Activated CD4-positive, alpha-beta T cell treated with anti-CD3 and anti-CD28 coated beads, Interleukin-2, amount 50 U/mL, for 24 hours (primary cell): ENCODE data around the gene TMEM119.
"Not testable (repeated sequence)": the region's sequence is repeated elsewhere in the genome, so short reads cannot be mapped to it uniquely, and the experiment has no call there.

Source experiments
- DNase-seq, 2 donors: peaks; one replicate each; pipeline ENCODE4 v3.0.0-alpha.2; 2020; ENCODE audit warnings: low read depth in 1 of 2, low spot score in 1 of 2

The TMEM119 gene

DNA sequence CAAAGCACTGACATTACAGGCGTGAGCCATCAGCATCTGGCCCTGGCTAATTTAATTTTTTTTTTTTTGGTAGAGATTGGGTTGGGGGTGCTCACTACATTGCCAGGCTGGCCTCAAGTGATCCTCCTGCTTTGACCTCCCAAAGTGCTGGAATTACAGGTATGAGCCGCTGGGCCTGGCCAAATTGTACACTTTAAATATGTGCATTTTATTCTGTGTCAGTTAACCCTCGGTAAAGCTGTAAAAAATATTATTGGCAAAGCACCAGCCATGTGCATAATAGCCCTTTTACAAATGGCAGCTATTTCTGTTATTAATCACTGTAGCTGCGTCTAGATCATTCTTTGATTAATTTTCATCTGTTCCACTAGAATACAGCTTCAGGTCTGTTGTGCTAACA, 12.0 kb downstream of the TMEM119 start:
- DNase-seq: no peak

DNA sequence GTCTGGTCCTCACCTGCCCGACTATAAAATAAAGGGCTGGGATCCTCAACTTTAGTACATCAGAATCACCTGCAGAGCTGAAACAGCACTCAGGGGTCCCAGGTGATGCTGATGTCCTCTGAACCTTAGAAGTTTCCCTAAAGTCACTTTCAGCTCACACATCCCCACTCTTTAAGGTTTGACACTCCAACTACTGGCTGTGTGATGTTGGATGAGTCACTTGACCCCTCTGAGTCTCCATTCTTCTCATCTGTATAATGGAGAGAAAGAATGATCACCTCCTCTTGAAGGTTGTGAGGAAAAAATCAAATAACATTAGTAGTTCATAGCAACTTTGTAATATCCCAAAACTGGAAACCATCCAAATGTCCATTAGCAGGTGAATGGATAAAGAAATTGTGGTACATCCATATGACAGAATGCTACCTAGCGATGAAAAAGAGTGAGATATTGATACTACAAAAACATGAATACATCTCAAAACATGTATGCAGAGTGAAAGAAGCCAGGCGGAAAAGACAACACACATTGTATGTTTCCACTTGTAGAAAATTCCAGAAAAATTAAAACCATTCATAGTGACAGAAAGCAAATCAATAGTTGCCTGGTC, 13.3 kb downstream of the TMEM119 start:
- DNase-seq: no peak

DNA sequence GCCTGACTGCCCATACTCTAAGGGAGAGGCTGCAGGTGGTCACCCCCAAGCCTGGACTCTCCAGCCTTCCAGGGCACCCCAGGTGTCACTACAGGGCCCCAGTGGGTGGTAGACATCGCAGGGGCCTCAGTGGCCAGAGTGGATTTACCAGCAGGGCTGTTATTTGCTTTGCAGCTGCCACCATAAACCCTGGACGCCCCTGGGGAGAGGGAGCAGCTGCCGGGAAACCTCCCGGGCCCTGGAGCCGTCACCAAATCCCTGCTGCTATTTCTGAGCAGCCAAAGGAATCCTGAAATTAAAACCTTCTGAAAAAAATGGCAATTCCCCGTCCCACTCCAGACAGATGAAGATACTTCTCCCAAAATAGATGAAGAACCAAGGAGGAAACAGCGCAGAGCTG, 13.9 kb downstream of the TMEM119 start:
- no peak for DNase-seq

DNA sequence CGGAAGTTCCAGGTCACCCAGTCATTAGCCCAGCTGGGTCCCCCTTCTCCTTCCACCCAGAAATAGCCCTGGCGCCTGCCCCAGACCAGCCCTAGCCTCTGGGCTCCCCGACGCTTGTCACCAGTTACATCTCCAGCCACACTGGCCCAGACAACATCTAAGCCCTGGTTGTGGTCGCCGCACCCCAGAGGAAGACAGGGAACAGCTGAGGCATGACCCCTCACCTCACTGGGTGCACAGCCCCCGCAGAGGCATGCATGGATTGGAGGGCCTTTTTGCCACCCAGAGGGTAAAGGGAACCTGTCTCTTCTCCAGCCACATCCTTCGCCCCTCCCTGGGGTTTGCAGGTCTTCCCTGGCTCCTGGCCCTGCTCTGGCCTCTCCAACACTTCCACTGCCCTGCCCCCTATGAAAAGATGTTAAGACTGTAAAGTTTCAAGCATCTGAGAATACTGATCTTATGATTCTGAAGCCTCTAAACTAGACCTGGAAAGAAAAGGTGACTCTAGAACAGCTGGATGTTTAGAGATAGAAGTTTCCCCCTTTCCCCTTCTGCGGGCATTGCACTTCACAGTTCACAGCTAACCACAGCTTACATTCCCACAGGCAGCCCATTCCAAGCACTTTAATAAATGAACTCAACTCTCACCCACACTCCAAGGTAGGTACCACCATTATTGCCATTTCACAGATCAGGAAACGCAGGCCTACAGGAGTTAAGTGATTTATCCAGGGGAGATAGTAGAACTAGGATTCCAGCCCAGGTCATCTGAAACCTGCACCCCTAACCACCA, 14.7 kb downstream of the TMEM119 start:
- no peak for DNase-seq

DNA sequence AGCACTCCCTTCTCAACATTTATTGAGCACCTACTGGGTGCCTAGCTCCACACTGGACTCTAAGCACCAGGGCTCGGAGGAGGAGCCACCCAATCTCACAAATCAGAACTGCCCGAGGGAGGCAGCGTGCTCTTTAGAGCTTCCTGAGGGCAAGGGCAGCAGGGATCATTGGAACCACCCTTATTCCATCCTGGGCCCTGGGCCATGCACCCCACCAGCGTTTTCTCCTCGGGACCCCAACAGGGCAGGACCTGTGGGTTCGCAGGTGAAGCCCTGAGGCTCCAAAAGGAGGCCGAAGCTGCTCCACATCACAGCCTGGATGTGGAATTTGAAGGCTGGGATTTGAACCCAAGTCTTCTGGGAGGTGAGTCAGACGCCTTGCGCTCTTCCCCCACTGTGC, 15.4 kb downstream of the TMEM119 start:
- no peak for DNase-seq

DNA sequence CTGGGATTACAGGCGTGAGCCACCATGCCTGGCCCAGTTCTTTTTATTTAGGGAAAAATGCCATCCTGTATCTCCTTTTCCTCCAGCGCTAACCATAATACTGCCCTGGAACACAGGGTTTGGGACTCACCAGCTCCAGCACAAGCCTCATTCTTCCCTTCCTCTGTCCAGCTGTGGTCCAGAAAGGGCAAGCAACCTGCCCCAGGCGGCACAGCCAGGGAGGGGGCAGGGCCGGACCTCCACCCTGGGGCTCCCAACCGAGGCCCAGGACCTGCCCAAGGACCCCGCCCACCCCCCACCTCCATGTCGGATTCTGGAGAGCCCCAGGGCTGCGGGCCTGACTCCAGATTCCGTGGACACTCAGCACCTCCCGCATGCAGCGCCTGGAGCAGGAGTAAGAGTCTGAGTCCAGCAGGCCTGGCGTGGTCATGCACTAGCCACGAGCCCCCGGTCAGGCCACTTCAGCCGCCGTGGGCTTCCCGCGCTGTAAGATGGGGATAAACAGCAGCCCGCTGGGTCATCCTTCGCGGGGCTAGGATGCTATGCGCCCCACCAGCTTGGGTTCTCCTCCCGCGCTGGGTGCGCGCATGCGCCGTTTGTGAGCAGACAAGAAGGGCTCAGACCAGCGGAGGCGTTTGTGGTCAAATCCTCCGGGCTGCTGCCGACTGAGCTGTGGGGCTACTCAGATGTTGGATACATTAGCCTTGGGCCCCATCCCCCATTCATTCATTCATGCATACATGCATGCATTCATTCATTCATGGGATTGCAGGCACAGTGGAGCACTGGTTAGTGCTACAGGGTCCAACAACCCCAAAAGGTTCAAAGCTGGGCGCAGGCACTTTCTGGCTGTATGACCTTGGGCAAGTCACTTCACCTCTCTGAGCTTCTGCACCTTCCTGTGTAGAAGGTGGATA, 16.3 kb downstream of the TMEM119 start:
- DNase-seq: no peak

DNA sequence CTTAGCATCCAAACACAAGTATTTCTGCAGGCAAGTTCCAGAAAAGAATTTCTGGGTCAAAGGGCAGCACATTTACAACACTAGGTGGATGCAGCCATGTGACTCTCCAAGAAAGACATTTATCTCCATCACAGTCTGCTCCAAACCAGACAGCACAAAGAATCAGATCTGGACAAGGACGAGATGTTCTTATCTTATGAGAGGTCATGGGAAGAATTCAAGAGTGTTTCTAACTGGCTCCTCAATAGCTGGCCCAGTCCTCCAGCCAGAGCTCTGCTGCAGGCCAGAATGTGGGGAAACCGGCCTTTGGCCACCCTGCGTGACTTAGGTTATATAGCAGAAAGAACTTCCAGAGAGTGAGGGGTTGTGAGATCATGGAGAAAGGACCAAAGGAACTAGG, 17.4 kb downstream of the TMEM119 start:
- no peak for DNase-seq

DNA sequence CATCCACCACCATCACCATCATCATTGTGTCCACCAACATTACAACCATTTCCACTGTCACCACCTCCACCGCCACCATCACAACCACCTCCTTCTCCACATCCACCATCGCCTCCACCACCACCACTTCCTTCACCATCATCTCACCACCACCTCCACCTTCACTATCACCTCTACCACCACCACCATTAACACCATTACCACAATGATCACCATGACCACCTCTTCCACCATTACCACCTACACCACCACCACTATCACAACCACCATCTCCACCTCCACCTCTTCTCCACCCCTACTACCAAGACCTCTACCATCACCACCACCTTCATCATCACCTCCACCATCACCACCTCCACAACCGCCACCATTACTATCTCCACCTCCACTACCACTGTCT, 19.1 kb downstream of the TMEM119 start:
- DNase-seq: no peak

DNA sequence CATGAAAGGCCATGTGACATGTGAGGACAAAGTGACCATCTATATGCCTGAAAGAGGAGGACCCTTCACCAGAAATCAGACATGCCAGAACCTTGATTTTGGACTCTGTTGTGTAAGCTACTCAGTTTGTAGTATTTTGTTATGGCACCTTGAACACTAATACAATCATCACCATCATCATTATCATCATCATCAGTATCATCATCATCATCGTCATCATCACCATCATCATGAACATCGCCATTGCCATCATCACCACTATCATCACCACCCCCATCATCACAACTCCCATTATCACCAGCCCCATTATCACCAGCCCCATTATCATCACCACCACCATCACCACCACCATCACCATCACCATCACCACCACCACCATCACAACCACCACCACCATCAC, 19.6 kb downstream of the TMEM119 start:
- no peak for DNase-seq

DNA sequence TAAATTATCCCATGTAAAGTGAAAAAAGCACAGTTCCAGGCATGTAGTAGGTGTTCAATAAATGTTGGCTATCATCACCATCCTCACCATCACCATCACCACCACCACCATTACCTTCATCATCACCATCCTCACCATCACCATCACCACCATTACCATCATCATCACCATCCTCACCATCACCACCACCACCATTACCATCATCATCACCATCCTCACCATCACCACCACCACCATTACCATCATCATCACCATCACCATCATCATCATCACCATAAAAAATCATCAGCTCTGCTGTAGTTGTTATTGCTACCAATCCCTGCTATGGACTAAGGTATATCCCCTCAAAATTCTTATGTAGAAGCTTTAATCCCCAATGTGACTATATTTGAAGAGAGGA, 20.4 kb downstream of the TMEM119 start:
- DNase-seq: no peak

DNA sequence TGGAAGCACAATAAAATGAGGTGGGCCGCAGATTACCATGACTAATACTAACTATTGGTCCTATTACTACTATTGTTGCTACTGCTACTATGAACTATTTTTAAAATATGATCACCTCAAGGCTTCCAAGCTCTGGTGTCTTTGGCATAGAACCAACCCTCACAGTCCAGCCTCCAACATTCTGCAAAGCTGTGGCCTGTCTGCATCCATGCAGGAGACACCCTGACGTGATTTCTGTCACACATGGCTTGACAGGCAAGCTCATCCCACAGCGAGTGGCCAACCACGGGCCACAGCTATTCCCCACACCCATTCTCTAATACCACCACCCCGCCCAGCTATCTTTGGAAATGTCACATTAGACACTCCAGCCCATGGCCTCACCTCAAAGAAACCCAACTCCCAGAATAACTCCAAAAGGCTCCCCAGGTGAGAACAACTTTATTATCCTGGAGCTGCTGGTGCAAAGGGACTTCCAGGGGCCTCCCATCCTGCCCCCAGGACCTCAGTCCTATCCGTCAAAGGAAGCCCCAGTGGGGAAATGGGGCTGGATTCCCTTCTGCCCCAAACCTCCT, 21.1 kb downstream of the TMEM119 start:
- DNase-seq: no peak

DNA sequence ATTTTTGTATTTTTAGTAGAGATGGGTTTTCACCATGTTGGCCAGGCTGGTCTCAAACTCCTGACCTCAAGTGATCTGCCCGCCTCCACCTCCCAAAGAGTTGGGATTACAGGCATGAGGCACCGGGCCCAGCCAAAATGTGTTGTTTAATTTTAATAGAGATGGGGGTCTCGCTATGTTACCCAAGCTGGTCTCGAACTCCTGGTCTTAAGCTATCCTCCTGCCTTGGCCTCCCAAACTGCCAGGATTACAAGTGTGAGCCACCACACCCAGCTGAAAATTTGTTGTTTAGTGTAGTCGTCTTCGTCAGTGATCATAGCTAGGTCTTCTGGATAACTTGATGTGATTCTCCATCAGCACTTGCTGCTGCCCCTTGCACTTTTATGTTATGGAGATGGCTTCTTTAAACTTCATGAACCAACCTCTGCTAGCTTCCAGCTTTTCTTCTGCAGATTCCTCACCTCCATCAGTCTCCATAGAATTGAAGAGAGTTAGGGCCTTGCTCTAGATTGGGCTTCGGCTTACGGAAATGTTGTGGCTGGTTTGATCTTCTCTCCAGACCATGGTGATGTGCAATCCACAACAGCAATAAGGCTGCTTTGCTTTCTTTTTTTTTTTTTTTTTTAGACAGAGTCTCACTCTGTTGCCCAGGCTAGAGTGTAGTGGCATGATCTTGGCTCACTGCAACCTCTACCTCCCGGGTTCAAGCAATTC, 22.5 kb downstream of the TMEM119 start:
- no peak for DNase-seq

DNA sequence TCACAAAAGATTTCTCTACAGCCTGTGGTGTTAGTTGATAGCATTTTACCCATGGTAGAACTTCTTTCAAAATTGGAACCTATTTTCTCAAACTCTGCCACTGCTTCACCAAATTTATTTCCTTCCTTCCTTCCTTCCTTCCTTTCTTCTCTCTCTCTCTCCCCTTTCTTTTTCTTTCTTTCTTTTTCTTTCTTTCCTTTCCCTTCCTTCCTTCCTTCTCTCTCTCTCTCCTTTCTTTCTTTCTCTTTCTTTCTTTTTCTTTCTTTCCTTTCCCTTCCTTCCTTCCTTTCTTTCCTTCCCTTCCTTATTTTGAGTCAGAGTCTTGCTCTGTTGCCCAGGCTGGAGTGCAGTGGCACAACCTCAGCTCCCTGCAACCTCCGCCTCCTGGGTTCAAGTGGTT, 23.6 kb downstream of the TMEM119 start:
- DNase-seq: not testable (repeated sequence)

DNA sequence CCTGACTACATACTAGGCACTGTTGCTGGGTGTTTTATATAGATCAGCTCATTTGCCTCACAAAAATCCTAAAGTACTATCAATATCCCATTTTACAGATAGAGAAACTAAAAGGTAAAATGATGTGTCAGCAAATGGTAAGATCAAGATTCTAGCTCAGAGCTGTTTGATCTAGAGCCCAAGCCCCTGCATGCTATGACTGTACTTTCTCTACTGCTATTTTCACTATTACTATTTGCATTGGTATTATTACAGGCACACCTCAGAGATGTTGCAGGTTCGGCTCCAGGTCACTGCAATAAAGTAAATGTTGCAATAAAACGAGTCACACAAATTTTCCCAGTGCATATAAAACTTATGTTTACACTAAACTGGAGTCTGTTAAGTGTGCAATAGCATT, 24.6 kb downstream of the TMEM119 start:
- peak in 1 of 2 donors; percentile 32 for DNase-seq

DNA sequence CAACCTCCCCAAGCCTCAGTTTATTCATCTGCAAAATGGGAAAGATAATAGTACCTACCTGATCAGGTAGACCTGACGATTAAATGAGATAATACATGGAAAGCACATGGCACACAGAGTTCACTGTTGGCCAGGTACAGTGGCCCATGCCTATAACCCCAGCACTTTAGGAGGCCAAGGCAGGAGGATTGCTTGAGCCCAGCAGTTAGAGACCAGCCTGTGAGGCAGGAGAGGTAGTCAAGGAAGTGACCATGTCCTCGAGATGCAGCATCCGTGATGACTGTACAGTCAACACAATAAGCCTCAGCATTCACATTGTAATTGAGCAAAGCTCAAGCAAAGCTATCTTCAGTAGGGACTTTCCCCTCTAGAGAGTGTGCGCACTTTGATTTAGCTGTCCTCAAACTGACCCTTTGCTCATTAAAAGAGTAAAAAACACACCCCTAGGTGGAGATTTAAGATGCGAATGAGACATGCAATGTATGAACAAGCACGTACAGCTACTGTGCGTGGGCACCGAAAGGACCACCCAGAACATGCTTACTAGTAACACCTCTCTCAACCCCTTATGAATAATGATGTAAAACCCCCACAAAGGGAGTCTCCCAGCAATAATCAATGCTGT, 25.6 kb downstream of the TMEM119 start:
- DNase-seq: no peak

DNA sequence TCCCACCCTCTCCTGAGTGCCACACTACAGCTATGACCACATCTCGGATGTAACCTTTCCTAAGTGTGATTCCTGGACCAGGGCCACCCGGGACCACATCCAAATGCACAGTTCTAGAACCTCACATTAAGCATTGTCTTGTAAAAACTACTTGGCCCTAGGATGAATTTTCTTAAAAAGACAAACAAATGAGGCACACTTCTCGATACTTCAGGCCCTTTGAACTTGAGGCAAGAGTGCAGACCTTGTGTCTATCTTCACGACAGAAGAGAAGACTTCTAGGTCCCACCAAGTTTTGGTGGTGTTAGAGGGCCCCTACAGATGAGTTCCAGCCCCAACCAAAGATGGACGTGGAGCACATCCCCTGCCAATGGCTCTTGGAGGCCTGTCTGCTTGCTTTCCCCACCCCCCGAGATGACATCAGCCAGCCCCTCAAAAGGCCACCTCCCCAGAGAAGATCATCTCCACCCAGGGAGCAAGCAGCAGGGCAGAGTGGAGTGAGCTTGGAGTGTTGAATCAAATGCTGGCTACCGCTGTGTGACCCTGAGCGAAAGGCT, 26.2 kb downstream of the TMEM119 start:
- DNase-seq: no peak

DNA sequence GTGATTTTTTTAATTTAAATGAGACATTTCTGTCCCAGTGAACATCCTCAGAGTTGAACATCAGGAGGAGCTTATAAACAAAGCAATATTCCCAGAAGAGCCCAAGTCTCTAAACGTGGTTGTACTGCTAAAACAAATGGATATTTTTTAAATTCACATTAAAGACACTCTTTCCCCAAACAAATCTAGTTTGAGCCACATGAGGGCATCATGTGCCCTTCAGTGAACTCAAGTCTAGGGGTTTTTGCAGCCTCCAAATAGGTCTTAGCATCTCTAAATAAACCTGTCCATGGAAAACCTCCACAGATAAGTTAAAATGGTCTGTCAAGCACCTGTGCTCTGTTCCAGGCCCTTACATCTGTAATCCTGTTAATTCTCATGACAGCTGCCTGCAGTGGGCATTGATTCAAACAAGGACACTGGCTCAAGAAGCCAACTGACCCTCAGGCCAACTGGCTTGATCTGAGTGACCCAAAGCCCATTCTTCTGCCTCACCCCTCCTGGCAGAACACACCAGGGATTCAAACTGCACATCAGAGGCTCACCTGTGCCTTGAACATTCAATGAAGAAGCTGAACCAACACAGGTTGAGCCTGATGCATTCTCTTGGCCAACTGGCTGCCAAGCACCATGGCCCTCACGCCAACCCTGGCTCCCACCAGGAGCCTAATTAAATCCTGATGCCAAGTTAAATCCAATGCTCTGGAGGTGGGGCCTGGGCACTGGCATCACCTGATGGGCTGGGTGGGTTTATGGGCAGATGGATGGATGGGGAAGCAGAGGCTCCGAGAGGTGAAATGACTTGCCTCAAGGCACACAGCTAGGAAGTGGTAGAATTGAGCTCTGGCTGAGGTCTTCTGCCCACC, 26.9 kb downstream of the TMEM119 start:
- DNase-seq: no peak

DNA sequence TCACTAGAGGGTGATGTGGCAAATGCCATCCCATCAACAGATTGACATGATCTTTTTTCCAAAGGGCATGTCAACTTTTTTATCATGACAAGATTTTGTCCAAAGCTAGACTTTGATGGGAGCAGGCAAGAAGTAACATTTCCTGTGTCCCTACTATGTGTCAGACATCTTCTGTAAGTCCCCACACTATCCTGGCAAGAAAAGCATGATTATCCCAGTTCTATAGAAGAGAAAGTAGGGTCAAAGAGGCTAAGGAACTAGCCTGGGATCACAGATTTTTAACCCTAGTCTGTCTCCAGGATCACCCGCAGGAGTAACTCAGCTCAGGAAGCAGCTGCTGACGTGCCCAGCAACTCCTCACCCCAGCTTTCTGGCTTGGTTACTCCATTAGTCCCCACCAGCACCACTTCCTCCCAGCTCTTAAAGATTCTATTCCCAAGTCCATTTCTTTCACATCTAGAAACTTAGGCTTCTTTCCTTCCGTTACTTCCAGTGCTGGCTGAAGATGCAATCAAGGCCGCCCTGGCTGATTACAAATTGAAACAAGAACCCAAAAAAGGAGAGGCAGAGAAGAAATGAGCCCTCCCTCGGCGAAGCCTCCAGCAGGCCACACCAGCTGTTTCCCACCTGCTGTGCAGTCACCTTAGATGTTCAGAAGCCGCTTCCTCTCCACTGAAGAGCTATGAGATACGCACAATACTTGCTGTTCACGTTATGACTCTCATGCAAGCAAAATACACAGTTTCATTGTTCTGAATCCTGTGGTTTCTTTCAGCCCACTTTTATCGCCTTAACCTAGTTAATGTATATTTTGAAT, 29.3 kb downstream of the TMEM119 start:
- peak in 1 of 2 donors; percentile 72 for DNase-seq
